Measurements from ENCODE around the gene RNF121.

The RNF121 gene

DNA sequence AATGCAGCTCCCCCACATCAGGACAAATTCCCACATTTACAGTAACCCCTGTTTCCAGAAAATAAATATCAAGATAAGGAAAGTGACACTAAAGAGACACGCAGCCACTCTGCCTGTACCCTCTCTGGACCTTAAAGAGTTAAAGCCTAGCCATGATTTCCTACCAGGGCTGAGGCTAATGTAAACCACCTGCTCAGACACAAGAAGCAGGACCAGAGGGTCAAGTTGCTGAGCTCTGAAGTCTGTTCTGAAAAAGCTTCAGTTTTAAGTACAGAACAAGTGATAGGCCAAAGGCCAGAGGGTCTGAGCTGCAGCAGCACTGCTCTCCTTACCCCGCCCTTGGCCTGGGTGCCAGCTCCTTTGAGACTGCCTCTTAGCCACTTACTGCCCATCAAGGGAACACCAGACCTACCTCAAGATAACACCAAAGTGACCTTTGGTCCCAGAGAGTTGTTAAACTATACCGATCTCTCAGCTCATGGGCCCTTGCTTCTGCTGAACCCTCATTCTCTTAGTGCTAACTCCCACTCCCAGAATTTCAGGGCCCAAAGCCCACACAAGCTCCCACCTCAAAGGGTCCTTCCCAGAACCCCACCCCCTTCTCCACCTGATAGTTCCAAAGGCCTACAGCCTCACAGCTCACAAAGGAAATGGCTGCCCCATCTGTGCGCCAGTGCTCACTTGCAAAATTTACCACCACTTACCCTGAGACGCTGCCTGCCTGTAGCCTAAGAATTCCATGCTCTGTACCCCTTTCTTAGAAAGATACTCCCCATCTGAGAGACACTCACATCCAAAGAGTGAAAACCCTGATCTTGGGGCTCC, 110.4 kb downstream of the RNF121 start:
- DNase-seq (ENCODE audit: low spot score): no peak

DNA sequence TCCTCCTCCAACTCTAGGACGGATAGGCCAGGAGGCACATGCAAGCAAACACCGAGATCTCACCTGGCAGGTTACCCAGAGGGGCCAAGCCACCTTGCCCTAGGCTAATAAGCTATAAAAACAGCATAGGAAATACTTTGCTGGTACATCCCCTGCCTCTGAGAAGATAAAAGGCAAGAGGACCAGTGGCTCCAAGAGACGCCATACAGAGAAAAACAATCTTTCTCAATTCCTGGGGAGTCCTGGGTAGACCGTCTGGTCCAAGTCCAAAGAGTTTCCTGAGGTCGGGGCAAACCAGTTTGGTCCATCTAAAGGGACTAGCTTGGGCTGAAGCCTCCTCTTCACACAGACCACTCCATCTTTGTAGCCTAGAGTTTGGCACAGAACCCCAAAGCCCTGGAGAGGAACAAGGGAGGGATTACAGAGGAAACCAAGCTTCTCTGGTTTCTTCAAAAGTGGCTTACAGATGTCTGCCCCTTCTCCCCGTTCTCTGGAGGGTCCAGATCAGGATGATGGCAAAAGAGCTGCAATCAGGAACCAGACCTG, 111.1 kb downstream of the RNF121 start:
- DNase-seq (ENCODE audit: low spot score): peak; percentile 40

DNA sequence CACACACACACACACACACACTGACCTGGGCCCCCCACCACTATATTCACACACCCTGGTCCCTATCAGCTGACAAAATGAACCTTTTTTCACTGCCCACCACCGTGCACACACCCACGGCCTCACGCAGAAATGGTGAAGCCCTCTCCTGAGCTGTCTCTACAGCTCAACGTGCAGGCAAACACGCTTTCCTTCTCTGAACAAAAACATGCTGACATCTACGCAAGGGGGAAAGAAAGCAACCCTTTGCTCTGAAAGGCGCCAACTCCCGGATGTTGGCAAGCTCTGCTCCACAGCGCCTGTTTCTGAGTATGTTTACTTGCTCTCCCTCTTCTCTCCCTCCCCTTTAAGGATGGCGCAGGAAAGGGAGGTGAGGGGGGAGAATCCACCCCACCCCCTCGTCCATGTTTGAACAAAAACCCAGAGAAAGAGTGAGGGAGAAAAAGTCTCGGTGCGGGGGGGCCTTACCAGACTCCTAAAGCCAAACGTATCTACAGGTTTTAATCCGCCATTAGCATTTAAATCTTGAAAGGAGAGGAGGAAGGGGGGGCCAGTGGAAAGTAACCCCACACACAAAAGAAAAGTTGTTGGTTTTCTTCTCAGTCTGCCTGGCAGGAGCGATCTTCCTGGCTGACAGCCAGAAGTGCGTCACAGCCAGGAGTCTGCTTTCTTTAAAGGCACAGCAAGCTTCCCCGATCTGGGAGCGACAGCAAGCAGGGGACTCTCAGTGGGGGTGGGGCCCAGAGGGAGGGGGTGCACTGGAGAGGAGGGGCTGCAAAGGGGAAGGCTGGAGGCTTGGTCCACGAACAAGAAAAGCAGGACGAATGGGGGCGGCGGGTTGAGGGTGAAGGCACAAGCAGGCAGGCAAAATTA, 111.9 kb downstream of the RNF121 start:
- peak; percentile 96 for DNase-seq (ENCODE audit: low spot score)

DNA sequence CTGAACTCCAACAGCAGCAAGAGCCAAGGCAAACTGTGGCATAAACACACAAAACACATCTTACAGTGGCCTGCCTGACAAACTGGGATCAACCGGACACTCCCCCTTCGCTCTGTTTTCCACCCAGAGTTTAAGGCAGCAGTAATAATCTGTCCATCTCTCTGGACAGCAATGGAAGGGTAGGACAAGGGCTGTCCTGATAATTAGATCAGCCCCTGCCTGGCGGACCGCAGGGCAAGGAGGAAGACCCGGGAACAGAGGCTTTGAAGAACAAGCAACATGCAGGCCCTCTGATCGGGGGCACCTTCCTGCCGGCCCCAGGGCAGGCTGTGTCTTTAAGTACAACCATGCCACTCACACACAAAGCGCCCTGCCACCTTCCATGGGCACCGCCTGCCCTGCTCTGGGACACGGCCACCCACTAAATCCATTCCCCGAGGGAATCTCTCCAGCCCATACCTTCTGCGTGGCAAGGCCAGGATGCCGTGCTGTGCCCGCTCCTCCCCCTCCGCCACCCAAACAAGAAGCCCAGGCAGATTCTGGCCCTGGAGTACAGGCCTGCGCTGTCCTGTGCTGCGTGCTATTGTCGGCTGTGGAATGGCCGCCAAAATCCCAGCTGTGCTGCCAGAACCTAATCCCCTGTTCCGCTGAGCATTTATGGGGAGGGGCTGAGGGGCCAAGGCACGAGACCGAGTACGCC, 112.7 kb downstream of the RNF121 start:
- peak; percentile 86 for DNase-seq (ENCODE audit: low spot score)

DNA sequence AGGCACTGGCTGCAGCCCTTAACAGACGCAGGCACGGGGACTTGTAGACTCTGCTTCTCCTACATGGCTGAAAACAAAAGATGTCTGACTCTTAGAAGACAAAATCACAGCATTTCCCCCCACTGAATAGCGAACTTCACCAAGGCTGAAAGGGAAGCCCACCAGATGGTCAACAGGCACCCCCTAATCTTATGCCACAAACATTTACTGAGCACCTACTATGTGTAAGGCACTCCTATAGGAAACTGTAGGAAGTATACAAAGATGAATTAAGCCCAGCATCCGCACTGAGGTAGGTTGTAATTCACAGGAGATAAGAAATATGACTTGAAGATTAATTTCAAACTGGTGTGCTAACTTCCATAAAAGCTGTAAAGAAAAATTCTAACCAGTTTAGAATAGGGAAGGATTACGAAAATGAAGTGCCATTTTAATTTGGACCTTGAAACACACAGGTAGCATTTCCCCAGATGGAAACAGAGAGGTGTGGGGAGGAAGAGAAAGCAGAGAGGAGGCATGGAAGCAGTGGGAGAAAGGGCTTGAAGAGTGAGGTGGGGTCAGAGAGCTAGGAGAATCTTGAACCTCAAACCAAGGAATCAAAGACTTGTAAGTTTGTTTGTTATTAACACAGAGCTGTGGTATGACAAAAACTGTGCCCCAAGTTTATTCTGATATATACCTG, 113.4 kb downstream of the RNF121 start:
- DNase-seq (ENCODE audit: low spot score): no peak

DNA sequence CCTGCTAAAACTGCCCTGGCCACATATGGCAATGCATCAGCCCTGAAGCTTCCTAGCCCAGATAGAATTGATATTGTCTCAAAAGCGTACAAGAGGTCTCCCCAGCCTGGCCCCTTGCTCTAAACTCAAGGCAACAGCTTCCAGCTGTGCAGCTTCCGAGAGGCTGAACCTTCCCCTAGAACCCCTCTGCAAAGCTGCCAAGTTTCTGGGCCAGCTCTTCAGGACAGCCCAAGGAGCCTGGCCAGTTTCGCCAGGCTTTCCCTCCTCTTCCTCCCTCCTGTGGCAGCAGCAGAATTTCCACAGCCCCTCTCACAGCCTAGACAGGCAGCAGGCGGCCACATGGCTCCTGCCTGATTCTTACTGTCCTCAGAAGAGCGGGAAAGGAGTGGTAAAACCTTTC, 117.0 kb downstream of the RNF121 start:
- no peak for DNase-seq (ENCODE audit: low spot score)
